Measurements from ENCODE around the gene RXRA.

RXRA gene

DNA sequence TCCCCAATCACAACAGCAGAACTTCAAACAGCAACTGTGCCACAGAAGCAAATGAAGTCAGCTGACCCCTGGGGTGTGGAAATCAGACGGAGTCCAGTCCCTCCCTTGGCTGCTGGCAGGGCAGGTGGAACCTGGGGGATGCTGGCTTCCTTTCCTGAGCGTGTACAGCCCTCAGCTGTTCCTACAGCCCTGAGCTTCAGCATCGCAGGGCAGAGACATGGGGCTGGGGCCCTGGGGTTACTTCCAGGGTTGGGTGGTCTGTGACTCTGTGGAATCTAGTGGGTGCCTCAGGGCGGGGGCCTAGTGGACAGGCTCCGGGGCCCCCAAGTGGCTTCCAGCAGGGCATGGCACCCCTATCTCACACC, 7.3 kb upstream of the RXRA start:
- peak overlapping the region; percentile 79 for H2BK12ac ChIP-seq (ENCODE audit: low read length)
- H2BK120ac ChIP-seq (ENCODE audit: low read depth, low read length): peak overlapping the region; percentile 77
- no peak overlapping the region for H3K27ac ChIP-seq (replicated peaks; ENCODE audit: low read length)
- H3K36me3 ChIP-seq (replicated peaks in 1 of 2; ENCODE audit: control insufficient read depth in 2 of 2, insufficient read depth in 2 of 2, low read length in 2 of 2): no peaks in the 10 kb centered on the region
- H3K4me1 ChIP-seq (ENCODE audit: control insufficient read depth in 2 of 2, insufficient read depth in 1 of 2, low read depth in 1 of 2, low read length in 2 of 2): peaks cover 17 to 36% of the 10 kb centered on the region in 2 donors
- no peaks in the 10 kb centered on the region for H3K79me1 ChIP-seq (ENCODE audit: low read depth, low read length)
- H3K18ac ChIP-seq (ENCODE audit: low read length): peak overlapping the region; percentile 62
- no peak overlapping the region for H3K4me3 ChIP-seq (ENCODE audit: low read length in 2 of 2)
- no peak overlapping the region for H3K9ac ChIP-seq (ENCODE audit: low read depth, low read length, poor library complexity)
- no peak overlapping the region for H4K8ac ChIP-seq (ENCODE audit: low read depth, low read length)
- H3K23ac ChIP-seq (ENCODE audit: low read depth, low read length, poor library complexity): no peak overlapping the region
- WGBS, 2 donors (ENCODE audit: extremely low coverage in 2 of 2, insufficient read length in 2 of 2, insufficient replicate concordance in 1 of 2): no CpG with 5 or more reads among the region's 5 CpGs
- no peak overlapping the region for H2BK5ac ChIP-seq (ENCODE audit: low read length)
- no peak overlapping the region for H3K14ac ChIP-seq (ENCODE audit: low read length)
- no peak overlapping the region for H3K4me2 ChIP-seq (ENCODE audit: insufficient read depth, low read length, poor library complexity, severe bottlenecking)
- peak overlapping the region; percentile 87 for H2BK15ac ChIP-seq (ENCODE audit: low read length)
- H4K91ac ChIP-seq (ENCODE audit: low read depth, low read length, poor library complexity): no peak overlapping the region
- peaks cover 0 to 2% of the 10 kb centered on the region in 2 donors for H3K9me3 ChIP-seq (replicated peaks in 1 of 2; ENCODE audit: control insufficient read depth in 2 of 2, insufficient read depth in 1 of 2, low read depth in 1 of 2, low read length in 2 of 2)
- no peak for DNase-seq (ENCODE audit: low spot score)
- peak overlapping the region; percentile 95 for H2AK5ac ChIP-seq (ENCODE audit: low read depth, low read length)
- no peak overlapping the region for H3K4ac ChIP-seq (ENCODE audit: low read length)
- H3K27me3 ChIP-seq (ENCODE audit: control insufficient read depth in 3 of 3, insufficient read depth in 3 of 3, low read depth in 1 of 3, low read length in 3 of 3): peaks cover 0 to 30% (median 0%) of the 10 kb centered on the region in 3 experiments
- H2AFZ ChIP-seq (ENCODE audit: low read length): no peak overlapping the region

DNA sequence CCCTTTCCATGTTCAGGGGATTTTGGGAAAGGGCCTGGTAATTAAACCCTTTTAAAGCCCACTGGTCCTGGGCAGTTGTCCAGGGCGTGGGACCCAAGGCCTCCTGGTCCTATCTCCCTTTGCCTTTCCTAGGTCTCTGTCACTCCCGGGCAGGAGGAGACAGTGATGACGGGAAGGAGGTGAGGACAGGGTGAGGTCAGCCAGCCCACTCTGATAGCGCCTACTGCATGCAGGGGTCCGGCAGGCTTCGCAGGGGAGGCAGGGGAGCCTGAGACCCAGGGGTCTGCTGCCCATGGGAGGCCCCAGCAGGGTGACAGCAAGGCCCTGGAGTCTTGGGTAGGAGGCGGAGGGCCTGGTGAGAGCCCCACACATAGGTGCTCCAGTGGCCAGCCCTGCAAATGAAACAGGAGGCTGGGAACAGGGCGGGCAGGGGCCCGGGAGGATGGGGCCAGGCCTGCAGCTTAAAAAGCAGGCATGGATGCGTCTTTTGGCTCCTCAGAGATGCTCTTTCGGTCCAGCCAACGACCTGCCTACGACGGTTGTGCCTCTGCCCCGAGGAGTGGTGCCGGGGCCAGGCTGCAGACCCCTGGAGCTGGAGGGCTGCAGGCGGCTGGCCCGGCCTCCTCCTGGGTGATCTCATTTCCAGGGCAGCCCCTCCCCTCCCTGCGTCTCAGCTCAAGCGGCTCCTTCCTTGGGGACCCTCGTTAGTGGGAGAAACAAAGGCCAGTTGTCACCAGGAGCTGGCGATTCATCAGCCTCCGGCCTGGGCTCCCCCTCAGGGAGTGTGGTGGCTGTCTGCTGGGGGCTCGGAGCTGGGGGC, 6.7 kb upstream of the RXRA start:
- Histone ChIP-seq H3K27ac (replicated peaks; ENCODE audit: low read length) (peak overlapping the region; percentile 5), H3K18ac (ENCODE audit: low read length) (peak overlapping the region; percentile 99), H3K4me2 (ENCODE audit: insufficient read depth, low read length, poor library complexity, severe bottlenecking) (no peak overlapping the region), H2AFZ (ENCODE audit: low read length) (peak overlapping the region; percentile 84), H3K14ac (ENCODE audit: low read length) (peak overlapping the region; percentile 47), H3K4me1 (ENCODE audit: control insufficient read depth in 2 of 2, insufficient read depth in 1 of 2, low read depth in 1 of 2, low read length in 2 of 2) (peaks cover 23 to 41% of the 10 kb centered on the region in 2 donors), H3K27me3 (ENCODE audit: control insufficient read depth in 3 of 3, insufficient read depth in 3 of 3, low read depth in 1 of 3, low read length in 3 of 3) (peaks cover 0 to 25% (median 0%) of the 10 kb centered on the region in 3 experiments), H3K79me1 (ENCODE audit: low read depth, low read length) (no peaks in the 10 kb centered on the region), H3K23ac (ENCODE audit: low read depth, low read length, poor library complexity) (no peak overlapping the region), H2BK12ac (ENCODE audit: low read length) (peak overlapping the region; percentile 93), H4K91ac (ENCODE audit: low read depth, low read length, poor library complexity) (no peak overlapping the region), H4K8ac (ENCODE audit: low read depth, low read length) (no peak overlapping the region), H3K9me3 (replicated peaks in 1 of 2; ENCODE audit: control insufficient read depth in 2 of 2, insufficient read depth in 1 of 2, low read depth in 1 of 2, low read length in 2 of 2) (peaks cover 0 to 2% of the 10 kb centered on the region in 2 donors), H2BK120ac (ENCODE audit: low read depth, low read length) (peak overlapping the region; percentile 77), H3K4me3 (ENCODE audit: low read length in 2 of 2) (no peak overlapping the region), H2BK5ac (ENCODE audit: low read length) (peak overlapping the region; percentile 89), H3K4ac (ENCODE audit: low read length) (peak overlapping the region; percentile 5), H2AK5ac (ENCODE audit: low read depth, low read length) (peak overlapping the region; percentile 95), H3K9ac (ENCODE audit: low read depth, low read length, poor library complexity) (peak overlapping the region; percentile 71), H2BK15ac (ENCODE audit: low read length) (peak overlapping the region; percentile 87), H3K36me3 (replicated peaks in 1 of 2; ENCODE audit: control insufficient read depth in 2 of 2, insufficient read depth in 2 of 2, low read length in 2 of 2) (no peaks in the 10 kb centered on the region)
- DNase-seq (ENCODE audit: low spot score): no peak
- no CpG with 5 or more reads among the region's 24 CpGs for WGBS, 2 donors (ENCODE audit: extremely low coverage in 2 of 2, insufficient read length in 2 of 2, insufficient replicate concordance in 1 of 2)

DNA sequence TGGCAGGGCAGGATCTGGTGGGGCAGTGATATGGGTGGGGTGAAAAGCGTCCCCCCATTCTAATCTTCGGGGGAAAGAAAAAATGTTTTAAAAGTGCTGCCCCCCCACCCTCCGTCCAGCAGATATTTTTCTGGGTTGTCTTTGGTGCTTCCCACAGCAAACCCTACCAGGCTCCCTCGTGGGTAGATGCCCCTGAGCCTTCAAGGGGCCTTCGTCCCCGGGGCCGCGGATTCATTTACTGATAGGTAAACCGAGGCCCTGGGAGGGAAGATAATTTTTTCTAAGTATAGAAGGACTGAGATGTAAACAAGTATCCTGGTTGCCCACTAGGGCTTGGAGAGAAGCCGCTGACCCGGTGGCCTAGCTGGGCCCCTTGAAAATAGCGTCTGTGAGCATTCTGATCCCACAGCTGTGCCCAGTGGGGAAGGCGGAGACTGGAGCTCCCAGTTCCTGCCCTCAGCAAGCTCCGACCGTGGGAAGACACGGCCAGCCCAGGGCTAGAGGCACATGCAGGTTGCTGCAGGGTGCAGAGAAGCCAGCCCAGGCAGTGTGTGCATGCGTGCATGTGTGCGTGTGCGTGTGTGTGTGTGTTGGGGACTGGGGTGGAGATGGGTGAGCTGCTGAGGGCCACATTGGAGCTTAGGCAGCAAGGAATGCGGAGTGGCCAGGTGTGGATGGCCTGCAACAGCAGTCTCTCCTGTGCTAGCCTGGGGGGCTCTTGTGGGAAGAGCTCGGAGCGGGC, 6.0 kb upstream of the RXRA start:
- peaks cover 30 to 41% of the 10 kb centered on the region in 2 donors for H3K4me1 ChIP-seq (ENCODE audit: control insufficient read depth in 2 of 2, insufficient read depth in 1 of 2, low read depth in 1 of 2, low read length in 2 of 2)

More for the DNA sequence above, 6.0 kb upstream of the RXRA start:
- H2BK12ac ChIP-seq (ENCODE audit: low read length): peak overlapping the region; percentile 99
- H3K4me3 ChIP-seq (ENCODE audit: low read length in 2 of 2): no peak overlapping the region
- H2BK5ac ChIP-seq (ENCODE audit: low read length): peak overlapping the region; percentile 19
- peak overlapping the region; percentile 96 for H3K14ac ChIP-seq (ENCODE audit: low read length)
- H3K27me3 ChIP-seq (ENCODE audit: control insufficient read depth in 3 of 3, insufficient read depth in 3 of 3, low read depth in 1 of 3, low read length in 3 of 3): peaks cover 0 to 18% (median 0%) of the 10 kb centered on the region in 3 experiments
- H3K9me3 ChIP-seq (replicated peaks in 1 of 2; ENCODE audit: control insufficient read depth in 2 of 2, insufficient read depth in 1 of 2, low read depth in 1 of 2, low read length in 2 of 2): peaks cover 0 to 2% of the 10 kb centered on the region in 2 donors
- no peak for DNase-seq (ENCODE audit: low spot score)
- peak overlapping the region; percentile 74 for H3K9ac ChIP-seq (ENCODE audit: low read depth, low read length, poor library complexity)
- no peak overlapping the region for H2BK120ac ChIP-seq (ENCODE audit: low read depth, low read length)
- no peak overlapping the region for H3K4ac ChIP-seq (ENCODE audit: low read length)
- H3K18ac ChIP-seq (ENCODE audit: low read length): peak overlapping the region; percentile 99
- H3K27ac ChIP-seq (replicated peaks; ENCODE audit: low read length): peak overlapping the region; percentile 43
- no CpG with 5 or more reads among the region's 22 CpGs for WGBS, 2 donors (ENCODE audit: extremely low coverage in 2 of 2, insufficient read length in 2 of 2, insufficient replicate concordance in 1 of 2)
- H2BK15ac ChIP-seq (ENCODE audit: low read length): peak overlapping the region; percentile 87
- H4K8ac ChIP-seq (ENCODE audit: low read depth, low read length): peak overlapping the region; percentile 88
- H2AFZ ChIP-seq (ENCODE audit: low read length): peak overlapping the region; percentile 84
- peak overlapping the region; percentile 93 for H2AK5ac ChIP-seq (ENCODE audit: low read depth, low read length)
- no peaks in the 10 kb centered on the region for H3K79me1 ChIP-seq (ENCODE audit: low read depth, low read length)
- H3K4me2 ChIP-seq (ENCODE audit: insufficient read depth, low read length, poor library complexity, severe bottlenecking): no peak overlapping the region
- peak overlapping the region; percentile 87 for H4K91ac ChIP-seq (ENCODE audit: low read depth, low read length, poor library complexity)
- H3K23ac ChIP-seq (ENCODE audit: low read depth, low read length, poor library complexity): peak overlapping the region; percentile 90
- H3K36me3 ChIP-seq (replicated peaks in 1 of 2; ENCODE audit: control insufficient read depth in 2 of 2, insufficient read depth in 2 of 2, low read length in 2 of 2): no peaks in the 10 kb centered on the region

Data from neuronal stem cell (in vitro differentiated cells).